ENCODE measurements around the gene ARHGEF4. TPM values are rescaled to one million over a fixed set of nuclear protein-coding genes. Genes with fewer than 3 reads are reported as not detected.

ARHGEF4 gene
- total RNA-seq, 1 experiment from 2014 or later, result 0.80 TPM

- BruUV-seq (replicated peaks), result no TSS peak
- in situ Hi-C loops (cut with HindIII; ENCODE audit: low pct_unique_long_range_greater_than_20kb, low sequenced_read_pairs) (no loop called here), intact Hi-C loops (cut with micrococcal nuclease; ENCODE audit: unreplicated experiment) (no loop called here)
- TF ChIP-seq TCF7L2 (IDR thresholded peaks at IDR 0.05; ENCODE audit: low read depth, low read length) (no peak), SIN3A (IDR thresholded peaks at IDR 0.05; ENCODE audit: borderline replicate concordance, insufficient read depth, low read depth, low read length) (no peak), REST (IDR thresholded peaks at IDR 0.05; ENCODE audit: insufficient read depth in 1 of 2, low read depth in 2 of 2, low read length in 1 of 2) (no peak), POLR2AphosphoS5 (IDR thresholded peaks at IDR 0.05; ENCODE audit: low read depth, low read length) (no peak), CTCF (IDR thresholded peaks at IDR 0.05) (no peak)
- DNase-seq (ENCODE audit: low read depth, low spot score), result no peak
- no peaks in the 10 kb centered on the region for H3K4me1 ChIP-seq (ENCODE audit: control insufficient read depth, insufficient read depth, low read length)
- H3K36me3 ChIP-seq (ENCODE audit: control insufficient read depth, insufficient read depth, low read length), result no peaks in the 10 kb centered on the region
- H3K4me3 ChIP-seq (ENCODE audit: low read depth in 2 of 2, low read length in 2 of 2), result no peak overlapping the region
- H3K27ac ChIP-seq (ENCODE audit: low read length), result no peak overlapping the region
- CTCF ChIA-PET, result no interaction called here
- POLR2A ChIA-PET, result no interaction called here
- 0 out of 2 replicates have a peak, but pooled peaks cover 2% of the 10 kb centered on the region for H3K27me3 ChIP-seq (ENCODE audit: control insufficient read depth, insufficient read depth, low read length)
- no peak for ATAC-seq
- H3K9me3 ChIP-seq (ENCODE audit: control insufficient read depth, insufficient read depth, low read depth, low read length), result no peaks in the 10 kb centered on the region
These were observed 17.0 kb upstream of the ARHGEF4 start for GRCh38 chr2:130819608-130820278.

DNA sequence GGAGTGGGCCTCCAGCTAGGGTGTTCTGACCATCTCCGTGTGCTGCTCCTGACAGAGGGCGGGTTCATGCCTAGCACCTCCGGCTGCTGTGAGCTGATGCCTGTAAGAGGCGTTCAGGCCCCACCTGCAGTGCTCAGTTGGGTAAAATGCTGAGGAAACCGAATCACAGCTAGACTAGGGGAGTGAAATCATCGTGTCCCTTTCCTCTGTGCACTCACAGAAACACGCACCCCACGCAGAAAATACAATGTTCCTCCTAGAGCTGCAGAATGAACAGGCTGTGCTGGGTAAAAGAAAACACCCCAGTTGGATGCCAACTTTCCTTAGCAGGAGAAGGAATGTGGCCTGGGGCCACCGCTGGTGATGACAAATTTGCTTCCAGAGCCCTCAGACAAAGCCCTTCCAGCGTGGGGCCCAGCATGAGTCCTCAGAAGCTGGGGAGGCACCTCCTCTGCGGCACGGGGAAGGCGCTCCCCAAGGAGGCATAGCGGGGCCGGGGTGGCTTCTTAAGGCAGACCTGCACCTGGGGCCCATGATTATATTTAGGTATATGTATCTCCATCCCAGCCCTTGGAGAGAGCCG is 16.3 kb upstream of the ARHGEF4 start:
- ChIA-PET CTCF (no interaction called here), POLR2A (no interaction called here)
- ATAC-seq (no peak), DNase-seq (ENCODE audit: low read depth, low spot score) (no peak)
- 0 out of 2 replicates have a peak, but pooled peaks cover 2% of the 10 kb centered on the region for H3K27me3 ChIP-seq (ENCODE audit: control insufficient read depth, insufficient read depth, low read length)
- no peaks in the 10 kb centered on the region for H3K36me3 ChIP-seq (ENCODE audit: control insufficient read depth, insufficient read depth, low read length)
- intact Hi-C loops (cut with micrococcal nuclease; ENCODE audit: unreplicated experiment), result no loop called here
- no peaks in the 10 kb centered on the region for H3K9me3 ChIP-seq (ENCODE audit: control insufficient read depth, insufficient read depth, low read depth, low read length)
- no peak overlapping the region for H3K4me3 ChIP-seq (ENCODE audit: low read depth in 2 of 2, low read length in 2 of 2)
- no peak overlapping the region for H3K27ac ChIP-seq (ENCODE audit: low read length)
- in situ Hi-C loops (cut with HindIII; ENCODE audit: low pct_unique_long_range_greater_than_20kb, low sequenced_read_pairs), result no loop called here
- TF ChIP-seq REST (IDR thresholded peaks at IDR 0.05; ENCODE audit: insufficient read depth in 1 of 2, low read depth in 2 of 2, low read length in 1 of 2) (no peak), TCF7L2 (IDR thresholded peaks at IDR 0.05; ENCODE audit: low read depth, low read length) (no peak), CTCF (IDR thresholded peaks at IDR 0.05) (no peak), SIN3A (IDR thresholded peaks at IDR 0.05; ENCODE audit: borderline replicate concordance, insufficient read depth, low read depth, low read length) (no peak), POLR2AphosphoS5 (IDR thresholded peaks at IDR 0.05; ENCODE audit: low read depth, low read length) (no peak)
- BruUV-seq (replicated peaks), result no TSS peak
- H3K4me1 ChIP-seq (ENCODE audit: control insufficient read depth, insufficient read depth, low read length), result no peaks in the 10 kb centered on the region
